Breast epithelium (tissue), 3 donors: ENCODE data around the gene RYR3.

Experiments
- POLR2A ChIP-seq: fragments of 450-650 bp; IDR thresholded peaks from one replicate; pipeline ENCODE4 v1.6.1; 2016; ENCODE audit warnings: antibody characterized with exemption, mild to moderate bottlenecking, moderate library complexity
- POLR2AphosphoS5 ChIP-seq, 3 donors: sonication (generic); formaldehyde crosslinking; IDR thresholded peaks; one replicate each; pipeline ENCODE4 v1.6.1; 2017; ENCODE audit warnings: antibody characterized with exemption in 3 of 3
- TF ChIP-seq, protein P1 (sequence below), 3 donors: fragments of 450-650 bp; IDR thresholded peaks; one replicate each; pipeline ENCODE4 v1.5.1; 2016 to 2017; ENCODE audit warnings: antibody characterized with exemption in 3 of 3, mild to moderate bottlenecking in 3 of 3, moderate library complexity in 3 of 3

- TF ChIP-seq, protein P1, sequence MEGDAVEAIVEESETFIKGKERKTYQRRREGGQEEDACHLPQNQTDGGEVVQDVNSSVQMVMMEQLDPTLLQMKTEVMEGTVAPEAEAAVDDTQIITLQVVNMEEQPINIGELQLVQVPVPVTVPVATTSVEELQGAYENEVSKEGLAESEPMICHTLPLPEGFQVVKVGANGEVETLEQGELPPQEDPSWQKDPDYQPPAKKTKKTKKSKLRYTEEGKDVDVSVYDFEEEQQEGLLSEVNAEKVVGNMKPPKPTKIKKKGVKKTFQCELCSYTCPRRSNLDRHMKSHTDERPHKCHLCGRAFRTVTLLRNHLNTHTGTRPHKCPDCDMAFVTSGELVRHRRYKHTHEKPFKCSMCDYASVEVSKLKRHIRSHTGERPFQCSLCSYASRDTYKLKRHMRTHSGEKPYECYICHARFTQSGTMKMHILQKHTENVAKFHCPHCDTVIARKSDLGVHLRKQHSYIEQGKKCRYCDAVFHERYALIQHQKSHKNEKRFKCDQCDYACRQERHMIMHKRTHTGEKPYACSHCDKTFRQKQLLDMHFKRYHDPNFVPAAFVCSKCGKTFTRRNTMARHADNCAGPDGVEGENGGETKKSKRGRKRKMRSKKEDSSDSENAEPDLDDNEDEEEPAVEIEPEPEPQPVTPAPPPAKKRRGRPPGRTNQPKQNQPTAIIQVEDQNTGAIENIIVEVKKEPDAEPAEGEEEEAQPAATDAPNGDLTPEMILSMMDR (IDR thresholded peaks at IDR 0.05) = no peak
- TF ChIP-seq POLR2AphosphoS5 (IDR thresholded peaks at IDR 0.05) (no peak), POLR2A (no peak)
These were observed 333.5 kb downstream of the RYR3 start for GRCh38 chr15:33644304-33644703.
